ENCODE measurements around the gene ANKRD29.

- TF ChIP-seq USF1 (CRISPR knock-in tag; IDR thresholded peaks at IDR 0.05) (no peak), ZKSCAN1 (IDR thresholded peaks at IDR 0.05; ENCODE audit: low read depth, low read length) (no peak), NCOA6 (IDR thresholded peaks at IDR 0.05) (no peak), POLR2A (conservative IDR thresholded peaks at IDR 0.05) (no peak), FOS (IDR thresholded peaks at IDR 0.05; ENCODE audit: extremely low read depth, insufficient read length) (no peak), CTCF (IDR thresholded peaks at IDR 0.05 in 2 of 3, conservative IDR thresholded peaks at IDR 0.05 in 1 of 3; ENCODE audit: insufficient read depth in 2 of 3, low read depth in 1 of 3, low read length in 3 of 3) (no peak), ZFX (CRISPR knock-in tag; IDR thresholded peaks at IDR 0.05) (no peak), ZNF282 (CRISPR knock-in tag; IDR thresholded peaks at IDR 0.05) (no peak), ZBTB33 (CRISPR knock-in tag; IDR thresholded peaks at IDR 0.05) (no peak), ZNF830 (CRISPR knock-in tag; IDR thresholded peaks at IDR 0.05) (no peak), TCF15 (CRISPR knock-in tag; IDR thresholded peaks at IDR 0.05) (no peak), CTCFL (IDR thresholded peaks at IDR 0.05; ENCODE audit: borderline replicate concordance, insufficient read depth, low read depth, low read length, poor library complexity, severe bottlenecking) (no peak)
Measured at GRCh38 chr18:23587220-23587642, 75.5 kb downstream of the ANKRD29 start.
